GM18867 (cell line): ENCODE measurements around the gene MANSC1.
"Not testable (repeated sequence)": the region's sequence is repeated elsewhere in the genome, so short reads cannot be mapped to it uniquely, and the experiment has no call there.

ENCODE experiments used
- ATAC-seq: cut with Tn5 transposase; IDR thresholded peaks from one replicate; pipeline ENCODE4 v1.9.1; 2021; ENCODE audit warnings: mild to moderate bottlenecking, moderate library complexity; ENCODE audit not compliant: unreplicated experiment

Gene MANSC1

GRCh38 chr12:12327802-12328201 lies 22.2 kb downstream of the MANSC1 start:
- no peak for ATAC-seq

GRCh38 chr12:12326262-12326661 lies 23.8 kb downstream of the MANSC1 start:
- ATAC-seq = no peak

GRCh38 chr12:12323591-12323990 lies 26.5 kb downstream of the MANSC1 start:
- ATAC-seq = no peak

GRCh38 chr12:12323118-12323517 lies 26.9 kb downstream of the MANSC1 start:
- ATAC-seq = no peak

- ATAC-seq = no peak
Measured at GRCh38 chr12:12319451-12320183, 30.4 kb downstream of the MANSC1 start.

- no peak for ATAC-seq
Measured at GRCh38 chr12:12315838-12316237, 34.2 kb downstream of the MANSC1 start.

- not testable (repeated sequence) for ATAC-seq
Measured at GRCh38 chr12:12310695-12311094, 39.3 kb downstream of the MANSC1 start.

- no peak for ATAC-seq
Measured at GRCh38 chr12:12305568-12306300, 44.3 kb downstream of the MANSC1 start.

GRCh38 chr12:12302976-12303375 lies 47.1 kb downstream of the MANSC1 start:
- no peak for ATAC-seq

- no peak for ATAC-seq
Measured at GRCh38 chr12:12301122-12301521, 48.9 kb downstream of the MANSC1 start.

GRCh38 chr12:12297201-12297830 lies 52.7 kb downstream of the MANSC1 start:
- ATAC-seq = no peak

GRCh38 chr12:12294215-12295005 lies 55.6 kb downstream of the MANSC1 start:
- ATAC-seq = no peak

- ATAC-seq = no peak
Measured at GRCh38 chr12:12290206-12290605, 59.8 kb downstream of the MANSC1 start.

GRCh38 chr12:12286441-12286840 lies 63.6 kb downstream of the MANSC1 start:
- ATAC-seq = no peak

- ATAC-seq = no peak
Measured at GRCh38 chr12:12282761-12283425, 67.1 kb downstream of the MANSC1 start.

GRCh38 chr12:12282202-12282601 lies 67.8 kb downstream of the MANSC1 start:
- ATAC-seq = no peak

- ATAC-seq = no peak
Measured at GRCh38 chr12:12281134-12281533, 68.9 kb downstream of the MANSC1 start.

GRCh38 chr12:12278899-12279298 lies 71.1 kb downstream of the MANSC1 start:
- no peak for ATAC-seq
